GM18520 (cell line): ENCODE results near the gene PSMD9.
"Not testable (repeated sequence)": the region's sequence is repeated elsewhere in the genome, so short reads cannot be mapped to it uniquely, and the experiment has no call there.

ENCODE experiments used
- ATAC-seq: cut with Tn5 transposase; IDR thresholded peaks from one replicate; pipeline ENCODE4 v1.9.1; 2021; ENCODE audit not compliant: unreplicated experiment

PSMD9 gene

DNA sequence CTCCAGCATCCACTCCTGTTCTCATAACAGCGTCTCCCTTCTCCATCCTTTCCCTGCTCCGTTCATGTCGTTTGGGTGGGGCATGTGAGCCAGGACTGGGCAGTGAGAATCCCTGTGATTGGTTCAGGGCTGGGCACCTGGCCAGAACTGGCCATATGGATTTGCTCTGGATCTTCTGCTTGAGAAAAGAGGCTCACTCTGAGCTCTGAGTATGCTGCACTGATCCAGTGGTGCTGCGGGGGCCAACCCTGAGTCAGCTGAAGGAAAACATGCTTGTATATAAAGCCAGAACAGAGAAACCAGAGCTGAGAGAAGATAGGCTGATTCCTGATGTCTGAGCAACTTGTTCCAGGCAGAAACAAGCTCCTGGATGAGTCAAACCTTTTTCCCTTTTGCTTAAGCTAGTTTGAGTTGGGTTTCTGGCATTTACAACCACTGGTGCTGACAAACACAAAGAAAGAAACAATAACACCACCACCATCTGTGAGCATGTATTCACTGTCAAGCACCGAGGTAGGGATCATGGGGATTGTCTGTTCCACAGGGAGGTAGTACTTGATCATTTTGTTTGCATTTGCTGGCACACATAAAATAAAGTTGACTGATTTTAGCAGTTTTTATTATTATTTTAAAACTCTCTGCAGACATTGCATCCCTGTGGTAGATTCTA is 15.9 kb upstream of the PSMD9 start:
- no peak for ATAC-seq

DNA sequence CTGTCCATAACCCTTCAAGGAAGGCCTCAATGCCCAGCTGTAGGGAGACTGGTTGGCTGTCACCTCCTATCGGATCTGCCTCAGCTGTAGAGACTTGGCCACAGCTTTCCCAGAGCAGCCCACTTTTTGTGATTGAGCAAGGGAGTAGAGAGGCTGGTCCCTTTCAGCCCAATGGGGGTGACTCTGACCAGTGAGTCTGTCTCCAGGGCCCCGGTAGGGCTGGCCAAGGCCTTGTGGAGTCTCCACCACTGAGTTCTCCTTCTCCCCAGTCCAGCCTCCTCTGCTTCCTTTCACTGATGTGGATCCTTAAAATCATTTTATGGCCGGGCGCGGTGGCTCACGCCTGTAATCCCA is 15.4 kb upstream of the PSMD9 start:
- ATAC-seq: no peak

DNA sequence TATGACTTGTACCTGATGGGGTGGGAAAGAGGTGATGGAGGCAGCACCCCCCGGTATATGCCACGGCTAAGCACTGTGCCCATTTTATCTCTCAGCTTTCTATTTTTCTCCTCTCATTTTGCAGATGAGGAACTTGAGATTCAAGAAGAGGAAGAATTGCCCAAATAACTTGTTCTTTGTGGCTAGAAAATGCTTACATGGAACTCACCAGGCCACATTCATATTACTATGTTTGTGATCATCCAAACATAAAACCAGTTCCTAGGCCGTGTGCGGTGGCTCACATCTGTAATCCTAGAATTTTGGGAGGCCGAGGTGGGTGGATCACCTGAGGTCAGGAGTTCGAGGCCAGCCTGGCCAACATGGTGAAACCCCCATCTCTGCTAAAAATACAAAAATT is 14.5 kb upstream of the PSMD9 start:
- no peak for ATAC-seq

DNA sequence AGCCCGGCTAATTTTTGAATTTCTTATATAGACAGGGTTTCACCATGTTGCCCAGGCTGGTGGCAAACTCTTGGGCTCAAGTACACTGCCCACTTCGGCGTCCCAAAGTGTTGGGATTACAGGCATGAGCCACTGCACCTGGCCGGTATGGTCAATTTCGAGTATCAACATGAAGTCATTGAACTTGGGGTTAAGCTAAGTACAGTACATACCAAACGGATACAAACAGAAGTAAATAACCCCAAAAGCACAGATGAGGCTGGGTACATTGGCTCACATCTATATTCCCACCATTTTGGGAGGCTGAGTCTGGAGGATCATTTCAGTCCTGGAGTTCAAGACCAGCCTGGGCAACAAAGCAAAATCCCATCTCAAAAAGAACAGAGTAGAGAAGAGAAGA is 13.0 kb upstream of the PSMD9 start:
- no peak for ATAC-seq

DNA sequence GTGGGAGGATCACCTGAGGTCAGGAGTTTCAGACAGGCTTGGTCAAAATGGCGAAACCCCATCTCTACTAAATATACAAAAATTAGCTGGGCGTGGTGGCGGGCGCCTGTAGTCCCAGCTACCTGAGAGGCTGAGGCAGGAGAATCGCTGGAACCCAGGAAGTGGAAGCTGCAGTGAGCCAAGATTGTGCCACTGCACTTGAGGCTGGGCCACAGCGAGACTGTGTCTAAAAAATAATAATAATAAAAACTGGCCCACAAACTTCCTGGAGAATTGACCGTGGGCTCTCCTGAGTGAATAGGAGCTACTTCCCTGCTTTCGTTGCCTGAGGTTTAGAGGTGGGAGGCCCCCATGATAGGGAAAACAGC is 12.5 kb upstream of the PSMD9 start:
- not testable (repeated sequence) for ATAC-seq

DNA sequence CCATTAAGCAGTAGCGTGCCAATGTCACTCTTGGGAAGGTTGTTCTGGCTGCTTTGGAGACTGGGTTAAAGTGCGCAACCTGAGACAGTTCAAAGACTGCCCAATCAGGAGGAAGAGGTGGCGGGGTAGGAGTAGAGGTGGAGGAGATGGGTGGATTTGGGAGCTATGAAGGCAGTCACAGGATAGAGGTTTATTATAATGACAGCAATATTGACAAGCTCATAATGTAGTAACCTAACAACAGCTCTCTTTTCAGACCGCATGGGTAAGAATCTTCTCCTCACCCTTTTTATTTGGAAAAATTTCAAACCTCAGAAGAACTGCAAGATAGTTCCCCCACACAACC is 5.3 kb upstream of the PSMD9 start:
- ATAC-seq: no peak

DNA sequence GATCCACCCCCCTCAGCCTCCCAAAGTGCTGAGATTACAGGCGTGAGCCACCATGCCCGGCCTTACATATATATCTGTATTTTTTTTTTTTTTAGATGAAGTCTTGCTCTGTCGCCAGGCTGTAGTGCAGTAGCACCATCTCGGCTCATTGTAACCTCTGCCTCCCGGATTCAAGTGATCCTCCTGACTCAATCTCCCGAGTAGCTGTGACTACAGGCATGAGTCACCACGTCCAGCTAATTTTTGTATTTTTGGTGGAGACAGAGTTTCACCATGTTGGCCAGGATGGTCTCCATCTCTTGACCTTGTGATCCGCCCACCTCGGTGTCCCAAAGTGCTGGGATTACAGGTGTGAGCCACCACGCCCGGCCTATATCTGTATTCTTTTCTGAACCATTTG is 3.5 kb upstream of the PSMD9 start:
- not testable (repeated sequence) for ATAC-seq

DNA sequence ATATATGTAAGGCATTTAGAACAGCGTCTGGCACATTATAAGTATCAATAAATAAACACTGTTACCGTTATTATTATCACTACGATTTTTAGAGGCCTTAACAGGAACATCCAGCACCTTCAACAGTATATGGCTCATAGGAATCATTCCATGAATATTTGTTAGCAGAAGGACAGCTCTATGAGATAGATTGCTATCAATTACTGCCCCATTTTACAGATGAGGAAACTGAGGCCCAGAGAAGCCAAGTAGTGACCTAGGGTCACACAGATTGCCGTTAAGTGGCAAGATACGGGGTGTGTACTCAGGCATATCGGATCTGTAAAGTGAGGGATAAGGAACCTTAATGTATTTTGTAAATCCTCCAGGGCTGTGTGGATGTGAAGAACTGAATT is 510 bp upstream of the PSMD9 start:
- no peak for ATAC-seq

DNA sequence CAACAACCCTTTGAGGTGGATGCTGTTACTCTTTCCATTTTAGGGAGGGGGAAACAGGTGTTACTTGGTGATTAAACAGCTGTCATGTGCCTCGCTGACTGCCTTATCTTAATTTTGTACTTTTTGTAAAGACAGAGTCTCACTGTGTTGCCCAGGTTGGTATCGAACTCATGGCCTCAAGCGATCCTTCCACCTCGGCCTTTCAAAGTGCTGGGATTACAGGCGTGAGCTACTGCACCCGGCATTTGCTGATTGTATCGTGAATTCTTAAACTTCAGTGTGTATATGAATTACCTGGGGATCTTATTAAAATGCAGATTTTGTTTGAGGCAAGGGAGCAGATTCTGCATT is 659 bp downstream of the PSMD9 start:
- no peak for ATAC-seq

DNA sequence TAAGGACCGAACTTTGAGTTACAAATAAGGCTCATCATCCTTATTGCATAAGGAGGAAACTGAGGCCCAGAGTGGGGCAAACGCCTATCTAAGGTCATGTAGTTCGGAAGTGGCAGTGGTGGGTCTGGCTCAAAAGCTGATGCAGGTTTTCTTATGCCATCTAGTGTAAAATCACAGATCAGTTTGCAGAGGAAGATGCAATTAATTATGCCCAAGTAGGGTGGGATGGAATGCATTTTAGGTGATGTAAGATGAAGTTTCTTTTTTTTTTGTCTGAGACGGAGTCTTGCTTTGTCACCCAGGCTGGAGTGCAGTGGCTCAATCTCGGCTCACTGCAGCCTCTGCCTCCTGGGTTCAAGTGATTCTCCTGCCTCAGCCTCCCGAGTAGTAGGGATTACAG is 1.1 kb downstream of the PSMD9 start:
- ATAC-seq: not testable (repeated sequence)

DNA sequence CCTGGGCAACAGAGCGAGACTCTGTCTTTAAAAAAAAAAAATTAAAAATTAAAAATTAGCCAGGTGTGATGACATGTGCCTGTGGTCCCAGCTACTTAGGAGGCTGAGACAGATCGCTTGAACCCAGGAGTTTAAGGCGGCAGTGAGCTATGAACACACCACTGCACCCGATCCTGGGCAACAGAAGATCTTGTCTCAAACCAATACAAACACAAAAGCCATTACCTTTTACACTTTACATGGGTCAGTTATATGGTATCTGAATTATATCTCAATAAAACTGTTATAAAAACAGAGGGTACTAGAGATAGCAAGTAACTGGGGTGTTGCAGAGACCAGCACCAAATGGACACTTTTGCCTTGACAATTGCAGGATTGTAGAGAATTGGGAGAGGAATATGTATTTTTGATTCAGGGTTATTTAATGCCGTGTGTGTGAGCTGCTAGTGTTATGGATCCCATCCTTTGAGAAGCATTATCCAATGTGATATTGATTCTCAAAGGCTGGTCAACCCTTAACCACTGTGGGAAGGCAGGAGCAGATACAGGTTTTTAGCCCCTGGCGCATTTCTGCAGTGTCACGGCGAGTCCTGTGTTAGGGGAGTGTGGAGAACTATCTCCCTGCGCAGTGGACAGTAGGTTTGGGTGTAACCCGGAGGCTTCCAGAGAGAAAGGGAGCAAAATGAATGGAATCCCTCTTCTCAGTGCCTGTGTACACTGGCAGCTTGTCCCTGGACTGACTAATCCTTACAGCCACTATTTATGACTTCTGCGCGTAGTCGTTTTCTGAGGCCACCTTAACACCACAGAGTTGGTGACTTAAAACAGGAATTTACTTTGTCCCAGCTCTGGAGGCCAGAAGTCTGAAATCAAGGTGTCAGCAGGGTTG is 4.3 kb downstream of the PSMD9 start:
- no peak for ATAC-seq

DNA sequence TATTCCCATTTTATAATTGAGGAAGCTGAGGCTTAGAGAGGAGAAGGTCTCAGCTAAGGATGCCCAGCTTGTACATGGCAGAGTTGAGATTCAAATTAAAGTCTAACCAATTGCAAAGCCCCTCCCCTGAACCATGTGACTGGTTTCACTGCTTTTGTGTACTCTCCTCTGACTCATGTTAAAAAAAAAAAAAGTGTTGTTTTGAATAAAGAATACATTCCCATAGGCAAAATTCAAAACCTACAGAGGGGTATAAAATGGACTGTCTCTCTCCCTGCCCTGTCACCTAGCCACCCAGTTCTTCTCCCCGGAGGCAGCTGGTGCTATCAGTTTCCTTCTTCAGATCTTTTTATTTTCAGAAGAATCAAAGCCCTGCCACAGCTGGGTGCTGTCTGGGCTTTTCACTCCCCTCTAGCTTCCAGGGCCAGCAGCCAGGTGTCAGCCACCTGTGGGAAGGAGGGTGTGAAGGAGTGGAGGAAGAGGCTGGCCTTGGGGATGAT is 5.4 kb downstream of the PSMD9 start:
- ATAC-seq: no peak

DNA sequence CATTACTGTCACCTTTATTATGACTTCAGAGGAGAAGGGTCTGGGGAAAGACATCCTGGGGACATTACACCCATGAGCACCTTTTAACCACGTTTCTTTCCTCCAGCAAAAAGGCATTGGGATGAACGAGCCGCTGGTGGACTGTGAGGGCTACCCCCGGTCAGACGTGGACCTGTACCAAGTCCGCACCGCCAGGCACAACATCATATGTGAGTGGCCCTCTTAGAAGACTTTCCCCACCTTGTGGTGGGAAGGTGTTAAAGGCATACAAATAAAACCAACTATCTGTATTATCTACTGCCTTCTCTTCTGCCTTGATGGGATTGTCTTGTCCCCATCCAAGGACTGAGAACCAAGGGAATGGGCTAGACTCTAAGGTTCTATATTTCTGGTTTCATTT is 6.0 kb downstream of the PSMD9 start:
- ATAC-seq: no peak

DNA sequence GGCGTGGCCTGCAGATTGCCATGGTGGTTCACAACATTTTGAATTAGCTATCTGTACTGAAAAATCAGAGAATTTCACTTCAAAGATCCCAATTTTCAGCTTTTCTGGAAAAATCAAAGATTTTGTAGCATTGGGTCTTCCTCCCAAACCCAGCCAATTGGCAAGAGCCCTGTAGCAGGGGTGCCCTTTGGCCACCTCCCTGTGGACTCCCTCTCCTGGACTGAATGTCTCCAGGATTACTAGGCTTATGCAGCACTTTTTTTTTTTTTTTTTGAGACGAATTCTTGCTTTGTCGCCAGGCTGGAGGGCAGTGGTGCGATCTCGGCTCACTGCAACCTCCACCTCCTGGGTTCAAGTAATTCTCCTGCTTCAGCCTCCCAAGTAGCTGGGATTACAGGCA is 9.7 kb downstream of the PSMD9 start:
- no peak for ATAC-seq

DNA sequence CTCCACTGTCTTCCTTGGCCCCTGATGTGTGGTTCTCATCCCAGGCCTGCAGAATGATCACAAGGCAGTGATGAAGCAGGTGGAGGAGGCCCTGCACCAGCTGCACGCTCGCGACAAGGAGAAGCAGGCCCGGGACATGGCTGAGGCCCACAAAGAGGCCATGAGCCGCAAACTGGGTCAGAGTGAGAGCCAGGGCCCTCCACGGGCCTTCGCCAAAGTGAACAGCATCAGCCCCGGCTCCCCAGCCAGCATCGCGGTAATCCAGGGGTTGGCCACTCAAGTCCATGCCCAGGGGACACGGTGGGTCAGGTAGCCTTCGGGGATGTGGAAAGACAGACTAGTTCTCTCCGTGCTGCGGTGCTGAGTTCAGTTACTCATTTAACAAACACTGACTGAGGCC is 11.0 kb downstream of the PSMD9 start:
- no peak for ATAC-seq

DNA sequence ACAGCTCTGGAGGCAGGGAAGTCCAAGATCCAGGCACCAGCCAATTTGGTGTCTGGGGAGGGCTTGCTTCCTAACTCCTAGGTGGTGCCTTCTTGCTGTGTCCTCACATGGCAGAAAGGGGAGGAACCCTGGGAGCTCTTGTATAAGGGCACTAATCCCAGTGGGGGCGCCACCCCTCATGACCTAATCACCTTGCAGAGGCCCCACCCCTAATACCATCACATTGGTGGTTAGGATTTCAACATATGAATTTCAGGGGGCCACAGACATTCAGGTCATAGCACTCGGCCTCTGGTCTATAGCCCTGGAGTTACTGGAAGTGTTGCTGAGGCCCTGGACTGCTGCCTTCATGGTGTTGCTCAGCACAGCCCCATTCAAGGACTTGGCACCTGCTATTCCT is 14.6 kb downstream of the PSMD9 start:
- no peak for ATAC-seq

DNA sequence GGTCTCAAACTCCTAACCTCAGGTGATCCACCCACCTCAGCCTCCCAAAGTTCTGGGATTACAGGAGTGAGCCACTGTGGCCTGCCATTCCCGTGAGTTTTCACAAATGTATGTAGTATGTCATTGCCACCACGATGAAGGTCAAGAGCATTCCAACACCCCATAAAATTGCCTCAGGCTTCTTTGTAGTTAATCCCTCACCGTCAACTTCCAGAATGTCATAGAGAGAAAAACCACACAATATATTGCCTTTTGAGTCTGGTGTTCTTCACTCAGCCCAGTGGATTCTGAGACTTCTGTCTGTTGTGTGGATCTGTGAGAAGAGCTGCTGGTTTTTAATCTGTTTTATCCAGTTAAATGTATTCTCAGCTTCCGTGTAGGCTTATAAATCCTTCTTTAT is 17.2 kb downstream of the PSMD9 start:
- no peak for ATAC-seq

DNA sequence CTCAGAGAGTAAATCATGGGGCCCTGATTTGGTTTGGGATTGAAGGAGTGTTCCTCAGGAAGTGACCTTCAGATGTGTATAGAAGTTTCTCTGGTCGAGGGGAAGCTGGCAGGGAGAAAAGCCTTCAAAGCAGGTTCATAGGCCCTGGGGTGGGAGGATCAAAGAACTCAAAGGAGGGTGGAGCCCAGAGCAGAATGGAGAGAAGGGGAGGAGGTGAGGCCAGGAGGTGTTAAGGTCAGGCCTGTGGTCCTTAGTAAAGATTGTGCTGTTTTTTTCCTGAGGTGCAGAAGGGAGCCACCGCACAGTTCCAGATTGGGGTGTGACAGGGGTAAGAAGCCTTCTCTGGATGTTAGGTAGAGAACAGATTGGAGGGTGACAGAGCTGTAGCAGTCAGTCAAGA is 20.1 kb downstream of the PSMD9 start:
- ATAC-seq: no peak

DNA sequence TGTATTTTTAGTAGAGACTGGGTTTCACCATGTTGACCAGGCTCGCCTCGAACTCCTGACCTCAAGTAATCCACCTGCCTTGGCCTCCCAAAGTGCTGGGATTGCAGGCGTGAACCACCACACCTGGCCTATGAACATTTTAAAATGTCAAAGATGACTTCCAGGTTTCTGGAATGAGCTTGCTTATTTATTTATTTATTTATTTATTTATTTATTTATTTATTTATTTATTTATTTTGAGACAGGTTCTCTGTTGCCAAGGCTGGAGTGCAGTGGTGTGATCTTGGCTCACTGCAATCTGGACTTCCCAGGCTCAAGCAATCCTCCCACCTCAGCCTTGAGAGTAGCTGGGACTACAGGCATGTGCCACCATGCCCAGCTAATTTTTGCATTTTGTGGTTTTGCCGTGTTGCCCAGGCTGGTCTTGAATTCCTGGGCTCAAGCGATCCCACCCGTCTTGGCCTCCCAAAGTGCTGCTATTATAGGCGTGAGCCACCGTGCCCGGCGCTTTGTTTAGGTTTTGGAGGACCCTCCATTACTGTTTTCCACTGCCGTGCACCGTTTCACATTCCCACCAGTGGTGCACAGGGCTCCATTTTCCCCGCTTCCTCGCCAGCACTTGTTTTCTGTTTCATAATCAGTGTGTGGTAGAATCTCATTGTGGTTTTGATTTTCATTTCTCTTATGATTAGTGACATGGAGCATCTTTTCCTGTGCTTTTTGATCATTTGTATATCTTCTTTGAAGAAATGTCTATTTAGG is 23.4 kb downstream of the PSMD9 start:
- no peak for ATAC-seq

DNA sequence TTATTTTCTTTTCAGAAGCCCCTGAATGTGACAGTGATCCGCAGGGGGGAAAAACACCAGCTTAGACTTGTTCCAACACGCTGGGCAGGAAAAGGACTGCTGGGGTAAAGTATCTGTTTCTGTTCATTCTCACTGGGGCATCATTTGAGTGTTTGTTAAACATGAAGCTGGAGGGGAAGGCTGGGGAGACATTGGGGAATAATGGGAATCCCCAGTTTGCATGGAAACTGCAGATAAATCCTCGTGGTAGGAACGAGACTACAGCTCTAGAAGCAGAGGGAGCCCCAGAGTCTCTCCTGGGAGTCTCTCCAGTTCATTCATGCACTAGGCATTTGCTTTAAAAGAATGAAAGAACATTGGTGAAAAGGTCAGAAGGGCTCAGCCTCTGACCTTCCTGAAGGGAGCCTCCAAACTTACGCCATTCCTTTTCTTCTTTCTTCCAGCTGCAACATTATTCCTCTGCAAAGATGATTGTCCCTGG is 27.3 kb downstream of the PSMD9 start:
- no peak for ATAC-seq

DNA sequence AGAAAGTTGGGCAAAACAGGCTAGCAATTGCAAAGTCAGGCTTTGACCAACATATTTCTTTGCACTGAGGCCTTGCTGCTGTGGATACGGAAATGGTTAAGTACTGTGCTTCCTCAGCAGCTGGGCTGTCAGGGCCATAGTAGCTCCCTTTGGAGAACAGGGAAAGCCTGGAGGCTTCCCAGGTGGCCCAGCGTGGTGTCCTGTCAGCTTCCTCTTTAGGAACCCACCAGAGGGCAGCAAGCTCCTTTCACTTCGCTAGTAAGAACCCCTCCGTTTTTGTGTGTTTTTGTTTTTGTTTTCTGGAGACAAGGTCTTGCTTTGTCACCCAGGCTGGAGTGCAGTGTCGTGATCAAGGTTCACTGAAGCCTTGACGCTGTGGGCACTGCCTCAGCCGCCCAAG is 28.1 kb downstream of the PSMD9 start:
- no peak for ATAC-seq
